Measurements from ENCODE around the gene CLIP3. TPM values are rescaled to one million over a fixed set of nuclear protein-coding genes. Genes with fewer than 3 reads are reported as not detected.

Gene CLIP3
- total and polyA plus RNA-seq, 2 of the 13 experiments (the other 11 are each of a cell fraction or from before 2014, with no cell fraction given): 0.15 to 1.2 TPM

- TF ChIP-seq ATF7-NPFF (CRISPR knock-in tag; IDR thresholded peaks at IDR 0.05; ENCODE audit: low read depth) (peak; percentile 84), AKAP8 (CRISPR knock-in tag; IDR thresholded peaks at IDR 0.05) (peak; percentile 60; the same call in 1 of the 2 replicates), SMARCE1 (IDR thresholded peaks at IDR 0.05; ENCODE audit: borderline replicate concordance) (no peak), ZNF350 (CRISPR knock-in tag; IDR thresholded peaks at IDR 0.05; ENCODE audit: borderline replicate concordance, low read depth) (peak; percentile 87; the same call in 1 of the 2 replicates), XRCC5 (optimal IDR thresholded peaks at IDR 0.05; ENCODE audit: low read length) (peak; percentile 43), ZNF333 (CRISPR knock-in tag; IDR thresholded peaks at IDR 0.05; ENCODE audit: borderline replicate concordance) (peak; percentile 93; the same call in 1 of the 2 replicates), ELF4 (CRISPR knock-in tag; IDR thresholded peaks at IDR 0.05; ENCODE audit: borderline replicate concordance) (no peak), ZNF124 (CRISPR knock-in tag; IDR thresholded peaks at IDR 0.05) (no peak; the same call in 1 of the 2 replicates), FOXC1 (CRISPR knock-in tag; IDR thresholded peaks at IDR 0.05; ENCODE audit: borderline replicate concordance) (0 out of 2 replicates have a peak, but pooled peaks have one; percentile 68), PTBP1 (IDR thresholded peaks at IDR 0.05; ENCODE audit: low read depth, low read length, poor library complexity, severe bottlenecking) (no peak), DMAP1 (CRISPR knock-in tag; IDR thresholded peaks at IDR 0.05) (peak; percentile 73; the same call in 1 of the 2 replicates), PHF21A (CRISPR knock-in tag; IDR thresholded peaks at IDR 0.05) (peak; percentile 86), ERF (CRISPR knock-in tag; IDR thresholded peaks at IDR 0.05) (peak; percentile 96), ZNF441 (CRISPR knock-in tag; IDR thresholded peaks at IDR 0.05; ENCODE audit: borderline replicate concordance) (peak; percentile 79; the same call in 1 of the 2 replicates), ZNF33A (CRISPR knock-in tag; IDR thresholded peaks at IDR 0.05; ENCODE audit: borderline replicate concordance) (no peak), ZNF232 (CRISPR knock-in tag; IDR thresholded peaks at IDR 0.05; ENCODE audit: borderline replicate concordance) (0 out of 2 replicates have a peak, but pooled peaks have one; percentile 52), PCBP1 (IDR thresholded peaks at IDR 0.05; ENCODE audit: borderline replicate concordance, low read depth, low read length) (peak; percentile 47; the same call in 1 of the 2 replicates), SP140L (CRISPR knock-in tag; IDR thresholded peaks at IDR 0.05; ENCODE audit: borderline replicate concordance) (no peak), SATB2 (CRISPR knock-in tag; IDR thresholded peaks at IDR 0.05) (no peak), ISX (CRISPR knock-in tag; conservative IDR thresholded peaks at IDR 0.05) (no peak)
- TF ChIP-seq, protein P1, sequence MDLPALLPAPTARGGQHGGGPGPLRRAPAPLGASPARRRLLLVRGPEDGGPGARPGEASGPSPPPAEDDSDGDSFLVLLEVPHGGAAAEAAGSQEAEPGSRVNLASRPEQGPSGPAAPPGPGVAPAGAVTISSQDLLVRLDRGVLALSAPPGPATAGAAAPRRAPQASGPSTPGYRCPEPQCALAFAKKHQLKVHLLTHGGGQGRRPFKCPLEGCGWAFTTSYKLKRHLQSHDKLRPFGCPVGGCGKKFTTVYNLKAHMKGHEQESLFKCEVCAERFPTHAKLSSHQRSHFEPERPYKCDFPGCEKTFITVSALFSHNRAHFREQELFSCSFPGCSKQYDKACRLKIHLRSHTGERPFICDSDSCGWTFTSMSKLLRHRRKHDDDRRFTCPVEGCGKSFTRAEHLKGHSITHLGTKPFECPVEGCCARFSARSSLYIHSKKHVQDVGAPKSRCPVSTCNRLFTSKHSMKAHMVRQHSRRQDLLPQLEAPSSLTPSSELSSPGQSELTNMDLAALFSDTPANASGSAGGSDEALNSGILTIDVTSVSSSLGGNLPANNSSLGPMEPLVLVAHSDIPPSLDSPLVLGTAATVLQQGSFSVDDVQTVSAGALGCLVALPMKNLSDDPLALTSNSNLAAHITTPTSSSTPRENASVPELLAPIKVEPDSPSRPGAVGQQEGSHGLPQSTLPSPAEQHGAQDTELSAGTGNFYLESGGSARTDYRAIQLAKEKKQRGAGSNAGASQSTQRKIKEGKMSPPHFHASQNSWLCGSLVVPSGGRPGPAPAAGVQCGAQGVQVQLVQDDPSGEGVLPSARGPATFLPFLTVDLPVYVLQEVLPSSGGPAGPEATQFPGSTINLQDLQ (CRISPR knock-in tag; IDR thresholded peaks at IDR 0.05): no peak
- TF ChIP-seq, protein P2, sequence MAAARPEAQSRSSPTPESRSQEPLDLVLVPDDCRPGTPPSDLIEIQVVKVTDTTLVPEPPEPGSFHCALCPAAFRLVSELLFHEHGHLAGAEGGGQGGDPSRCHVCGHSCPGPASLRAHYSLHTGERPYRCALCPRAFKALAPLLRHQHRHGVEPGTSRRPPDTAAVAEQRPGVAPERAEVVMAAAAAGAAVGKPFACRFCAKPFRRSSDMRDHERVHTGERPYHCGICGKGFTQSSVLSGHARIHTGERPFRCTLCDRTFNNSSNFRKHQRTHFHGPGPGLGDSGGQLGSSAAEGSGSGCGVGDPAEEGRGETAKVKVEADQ (CRISPR knock-in tag; IDR thresholded peaks at IDR 0.05; ENCODE audit: borderline replicate concordance): no peak; the same call in 1 of the 2 replicates
- TF ChIP-seq, protein P3, sequence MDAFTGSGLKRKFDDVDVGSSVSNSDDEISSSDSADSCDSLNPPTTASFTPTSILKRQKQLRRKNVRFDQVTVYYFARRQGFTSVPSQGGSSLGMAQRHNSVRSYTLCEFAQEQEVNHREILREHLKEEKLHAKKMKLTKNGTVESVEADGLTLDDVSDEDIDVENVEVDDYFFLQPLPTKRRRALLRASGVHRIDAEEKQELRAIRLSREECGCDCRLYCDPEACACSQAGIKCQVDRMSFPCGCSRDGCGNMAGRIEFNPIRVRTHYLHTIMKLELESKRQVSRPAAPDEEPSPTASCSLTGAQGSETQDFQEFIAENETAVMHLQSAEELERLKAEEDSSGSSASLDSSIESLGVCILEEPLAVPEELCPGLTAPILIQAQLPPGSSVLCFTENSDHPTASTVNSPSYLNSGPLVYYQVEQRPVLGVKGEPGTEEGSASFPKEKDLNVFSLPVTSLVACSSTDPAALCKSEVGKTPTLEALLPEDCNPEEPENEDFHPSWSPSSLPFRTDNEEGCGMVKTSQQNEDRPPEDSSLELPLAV (CRISPR knock-in tag; conservative IDR thresholded peaks at IDR 0.05; ENCODE audit: low read depth): no peak
- TF ChIP-seq, protein P4, sequence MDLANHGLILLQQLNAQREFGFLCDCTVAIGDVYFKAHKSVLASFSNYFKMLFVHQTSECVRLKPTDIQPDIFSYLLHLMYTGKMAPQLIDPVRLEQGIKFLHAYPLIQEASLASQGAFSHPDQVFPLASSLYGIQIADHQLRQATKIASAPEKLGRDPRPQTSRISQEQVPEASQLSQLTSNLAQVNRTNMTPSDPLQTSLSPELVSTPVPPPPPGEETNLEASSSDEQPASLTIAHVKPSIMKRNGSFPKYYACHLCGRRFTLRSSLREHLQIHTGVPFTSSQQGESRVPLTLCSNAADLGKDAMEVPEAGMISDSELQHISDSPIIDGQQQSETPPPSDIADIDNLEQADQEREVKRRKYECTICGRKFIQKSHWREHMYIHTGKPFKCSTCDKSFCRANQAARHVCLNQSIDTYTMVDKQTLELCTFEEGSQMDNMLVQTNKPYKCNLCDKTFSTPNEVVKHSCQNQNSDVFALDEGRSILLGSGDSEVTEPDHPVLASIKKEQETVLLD (CRISPR knock-in tag; IDR thresholded peaks at IDR 0.05; ENCODE audit: low read depth): peak; percentile 75
Measured at GRCh38 chr19:36054119-36054732, 21.6 kb upstream of the CLIP3 start, which contains the start of gene THAP8 (continued).

Measured in HepG2 (cell line).